BE2C (cell line): ENCODE results near the gene PTPRN2.

Source experiments
- DNase-seq: peaks from one replicate; pipeline ENCODE4 v3.0.0-alpha.2; 2020
- H3K27me3 ChIP-seq: fragments of 250-450 bp; sonication (Bioruptor Pico); 2 replicates; pipeline ENCODE4 v1.5.1; 2020; ENCODE audit warnings: mild to moderate bottlenecking
- H3K36me3 ChIP-seq: fragments of 250-450 bp; sonication (Bioruptor Pico); 2 replicates; pipeline ENCODE4 v1.5.1; 2020; ENCODE audit warnings: mild to moderate bottlenecking
- H3K4me1 ChIP-seq: fragments of 250-450 bp; sonication (Bioruptor Pico); 2 replicates; pipeline ENCODE4 v1.5.1; 2020
- H3K4me3 ChIP-seq: 2 replicates; pipeline ENCODE4 v1.5.1; 2011; ENCODE audit warnings: low read depth, low read length
- H3K9me3 ChIP-seq: fragments of 250-450 bp; sonication (Bioruptor Pico); 2 replicates; pipeline ENCODE4 v1.5.1; 2020
- CTCF ChIP-seq: IDR thresholded peaks from 2 replicates; pipeline ENCODE4 v1.5.1; 2012; ENCODE audit warnings: mild to moderate bottlenecking, low read depth, low read length

The PTPRN2 gene

GRCh38 chr7:157791666-157792065 lies 796.0 kb downstream of the PTPRN2 start:
- no peaks in the 10 kb centered on the region for H3K9me3 ChIP-seq

GRCh38 chr7:157791261-157791660 lies 796.4 kb downstream of the PTPRN2 start:
- DNase-seq, result no peak
- H3K4me1 ChIP-seq, result no peaks in the 10 kb centered on the region
- H3K9me3 ChIP-seq, result no peaks in the 10 kb centered on the region
- no peaks in the 10 kb centered on the region for H3K27me3 ChIP-seq
- no peaks in the 10 kb centered on the region for H3K36me3 ChIP-seq
- no peak for TF ChIP-seq CTCF
- H3K4me3 ChIP-seq, result no peak overlapping the region

More at GRCh38 chr7:157791666-157792065, 796.0 kb downstream of the PTPRN2 start:
- no peaks in the 10 kb centered on the region for H3K36me3 ChIP-seq
- H3K27me3 ChIP-seq, result no peaks in the 10 kb centered on the region
- no peak for DNase-seq
- no peak for TF ChIP-seq CTCF
- no peaks in the 10 kb centered on the region for H3K4me1 ChIP-seq
- no peak overlapping the region for H3K4me3 ChIP-seq

- Histone ChIP-seq H3K9me3 (no peaks in the 10 kb centered on the region), H3K4me3 (no peak overlapping the region), H3K27me3 (no peaks in the 10 kb centered on the region), H3K36me3 (no peaks in the 10 kb centered on the region), H3K4me1 (no peaks in the 10 kb centered on the region)
- TF ChIP-seq CTCF, result no peak
- no peak for DNase-seq
Measured at GRCh38 chr7:157789942-157790341, 797.7 kb downstream of the PTPRN2 start.

- Histone ChIP-seq H3K36me3 (no peaks in the 10 kb centered on the region), H3K27me3 (no peaks in the 10 kb centered on the region), H3K9me3 (no peaks in the 10 kb centered on the region), H3K4me1 (no peaks in the 10 kb centered on the region), H3K4me3 (no peak overlapping the region)
- DNase-seq, result no peak
- no peak for TF ChIP-seq CTCF
Measured at GRCh38 chr7:157789094-157789493, 798.5 kb downstream of the PTPRN2 start.

- Histone ChIP-seq H3K4me3 (no peak overlapping the region), H3K27me3 (no peaks in the 10 kb centered on the region), H3K36me3 (no peaks in the 10 kb centered on the region), H3K4me1 (no peaks in the 10 kb centered on the region), H3K9me3 (no peaks in the 10 kb centered on the region)
- DNase-seq, result no peak
- no peak for TF ChIP-seq CTCF
Measured at GRCh38 chr7:157788573-157788972, 799.0 kb downstream of the PTPRN2 start.

- no peak overlapping the region for H3K4me3 ChIP-seq
- no peaks in the 10 kb centered on the region for H3K36me3 ChIP-seq
- H3K4me1 ChIP-seq, result no peaks in the 10 kb centered on the region
- no peaks in the 10 kb centered on the region for H3K9me3 ChIP-seq
- H3K27me3 ChIP-seq, result no peaks in the 10 kb centered on the region
- no peak for DNase-seq
- TF ChIP-seq CTCF, result no peak
Measured at GRCh38 chr7:157787275-157787701, 800.3 kb downstream of the PTPRN2 start.
